HepG2 (cell line): ENCODE results near the gene CLDN7. TPM values are rescaled to one million over a fixed set of nuclear protein-coding genes. Genes with fewer than 3 reads are reported as not detected.

Source experiments
- CSRNP2 ChIP-seq: sonication (generic); formaldehyde crosslinking; conservative IDR thresholded peaks from 2 replicates; pipeline ENCODE4 v1.8.0; 2022; ENCODE audit warnings: low read depth, missing genetic modification reagents
- FOSL2 ChIP-seq: sonication (generic); formaldehyde crosslinking; IDR thresholded peaks from 2 replicates; pipeline ENCODE4 v1.4.0; 2020; ENCODE audit warnings: missing genetic modification reagents
- HOXA3 ChIP-seq: sonication (generic); formaldehyde crosslinking; IDR thresholded peaks from 2 replicates; pipeline ENCODE4 v1.5.0; 2020; ENCODE audit warnings: missing genetic modification reagents
- HOXA5 ChIP-seq: sonication (generic); formaldehyde crosslinking; IDR thresholded peaks from 2 replicates; pipeline ENCODE4 v1.4.0; 2020; ENCODE audit warnings: missing genetic modification reagents
- KLF12 ChIP-seq: sonication (generic); formaldehyde crosslinking; IDR thresholded peaks from 2 replicates; pipeline ENCODE4 v1.4.0; 2020; ENCODE audit warnings: missing genetic modification reagents, borderline replicate concordance
- NFIB ChIP-seq: sonication (generic); formaldehyde crosslinking; IDR thresholded peaks from 2 replicates; pipeline ENCODE4 v1.9.0; 2021; ENCODE audit warnings: missing genetic modification reagents, mild to moderate bottlenecking, borderline replicate concordance
- NFKB2 ChIP-seq: sonication (generic); formaldehyde crosslinking; IDR thresholded peaks from 2 replicates; pipeline ENCODE4 v1.4.0; 2020; ENCODE audit warnings: missing genetic modification reagents, borderline replicate concordance
- NR2F1 ChIP-seq, 2 experiments: fragments of 450-650 bp in 1 of 2; formaldehyde crosslinking in 1 of 2; IDR thresholded peaks; 2 replicates each; pipeline versions ENCODE4 v1.5.0 to v1.6.1; 2016 to 2020; ENCODE audit warnings: mild to moderate bottlenecking in 1 of 2, missing compliant biosample characterization in 1 of 2, missing genetic modification reagents in 1 of 2, moderate library complexity in 1 of 2
- ZBTB39 ChIP-seq: sonication (generic); formaldehyde crosslinking; IDR thresholded peaks from 2 replicates; pipeline ENCODE4 v1.5.0; 2020; ENCODE audit warnings: missing genetic modification reagents
- ZNF10 ChIP-seq: sonication (generic); formaldehyde crosslinking; IDR thresholded peaks from 2 replicates; pipeline ENCODE4 v1.4.0; 2020; ENCODE audit warnings: mild to moderate bottlenecking, low read depth, missing genetic modification reagents, borderline replicate concordance
- ZNF136 ChIP-seq: sonication (generic); formaldehyde crosslinking; IDR thresholded peaks from 2 replicates; pipeline ENCODE4 v1.8.1; 2022; ENCODE audit warnings: low read depth, mild to moderate bottlenecking, moderate library complexity, missing genetic modification reagents
- ZNF274 ChIP-seq: sonication (generic); formaldehyde crosslinking; IDR thresholded peaks from 2 replicates; pipeline ENCODE4 v1.5.1; 2020; ENCODE audit warnings: mild to moderate bottlenecking, missing genetic modification reagents
- ZNF282 ChIP-seq: fragments of 450-650 bp; IDR thresholded peaks from 2 replicates; pipeline ENCODE4 v1.6.1; 2018; ENCODE audit not compliant: partially characterized antibody
- ZNF550 ChIP-seq: sonication (generic); formaldehyde crosslinking; IDR thresholded peaks from 2 replicates; pipeline ENCODE4 v1.4.0; 2020; ENCODE audit warnings: mild to moderate bottlenecking, missing genetic modification reagents, borderline replicate concordance
- ZNF598 ChIP-seq: sonication (generic); formaldehyde crosslinking; IDR thresholded peaks from 2 replicates; pipeline ENCODE4 v1.5.1; 2020; ENCODE audit warnings: mild to moderate bottlenecking, missing genetic modification reagents, borderline replicate concordance
- polyA plus RNA-seq, 8 experiments: library from polyadenylated mRNA; depleted of rRNA in 3 of 8; stranded (reverse) in 7 of 8; unstranded in 1 of 8; fragments of >200 nt; fragmentation: Illumina TruSeq in 4 of 8; extraction: Trizol in 4 of 8; gene quantifications; 2 replicates each; pipeline versions ENCODE4 v1.2.1 to v1.2.3, GENCODE V29; 2011 to 2016; ENCODE audit warnings: low read depth in 4 of 8, missing spikeins in 1 of 8, mixed read lengths in 1 of 8; ENCODE audit not compliant: insufficient read depth in 1 of 8
- total RNA-seq, 5 experiments: library from RNA; depleted of rRNA; stranded (reverse); fragments of >200 nt; fragmentation: Illumina TruSeq; extraction: Trizol; gene quantifications; 2 replicates each; pipeline ENCODE4 v1.2.3, GENCODE V29; 2016; ENCODE audit warnings: low read depth in 1 of 5
- TF ChIP-seq, protein P1 (sequence below): IDR thresholded peaks from 2 replicates; pipeline ENCODE4 v1.6.1; 2016; ENCODE audit warnings: low read depth, missing genetic modification reagents, missing compliant biosample characterization
- TF ChIP-seq, protein P2 (sequence below): sonication (generic); formaldehyde crosslinking; IDR thresholded peaks from 2 replicates; pipeline ENCODE4 v1.5.0; 2020; ENCODE audit warnings: mild to moderate bottlenecking, missing genetic modification reagents

CLDN7 gene
- total and polyA plus RNA-seq, 2 of the 13 experiments (the other 11 are each of a cell fraction or from before 2014, with no cell fraction given) = not detected

DNA sequence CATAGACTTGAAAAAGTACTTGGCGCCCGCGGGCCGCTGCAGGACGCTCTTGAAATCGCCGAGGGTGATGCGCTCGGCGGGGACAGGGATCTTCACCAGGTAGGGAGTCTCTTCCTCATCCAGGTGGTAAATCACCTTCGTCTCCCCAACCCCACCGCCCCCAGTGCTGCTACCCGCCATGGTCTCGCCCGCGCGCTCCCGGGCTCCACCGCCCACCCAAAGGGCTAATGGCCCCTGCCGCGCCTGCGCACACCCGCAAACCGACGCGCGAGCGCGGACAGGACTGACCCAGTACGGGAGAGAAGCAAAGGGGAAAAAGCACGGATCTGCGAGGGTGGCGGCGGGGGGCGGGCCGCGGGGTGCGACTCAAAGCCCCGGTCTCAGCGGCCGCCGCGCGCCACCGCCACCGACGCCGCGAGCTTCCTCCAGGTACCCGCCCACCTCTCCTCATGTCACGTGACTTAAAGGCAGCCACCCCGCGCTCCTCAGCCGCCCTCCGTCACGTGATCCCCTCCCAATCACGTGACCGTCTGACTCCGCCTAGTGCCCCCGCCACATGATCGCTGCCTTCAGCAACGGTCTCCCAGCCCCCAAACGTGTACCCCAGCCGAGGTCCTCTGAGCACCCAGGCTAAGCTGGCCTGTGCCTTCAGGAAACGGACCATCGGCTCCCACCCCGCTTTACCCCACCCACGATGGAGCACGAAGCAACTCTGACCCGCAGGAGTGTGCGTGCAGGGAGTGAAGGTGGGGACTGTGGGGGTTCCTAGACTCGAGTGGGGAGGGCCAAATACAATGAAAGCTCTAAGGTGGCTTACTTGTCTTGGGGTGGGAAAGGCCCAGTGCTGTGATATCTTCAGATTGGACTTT is 28.0 kb downstream of the CLDN7 start, which contains the start of gene DVL2 (continued):
- TF ChIP-seq, protein P1, sequence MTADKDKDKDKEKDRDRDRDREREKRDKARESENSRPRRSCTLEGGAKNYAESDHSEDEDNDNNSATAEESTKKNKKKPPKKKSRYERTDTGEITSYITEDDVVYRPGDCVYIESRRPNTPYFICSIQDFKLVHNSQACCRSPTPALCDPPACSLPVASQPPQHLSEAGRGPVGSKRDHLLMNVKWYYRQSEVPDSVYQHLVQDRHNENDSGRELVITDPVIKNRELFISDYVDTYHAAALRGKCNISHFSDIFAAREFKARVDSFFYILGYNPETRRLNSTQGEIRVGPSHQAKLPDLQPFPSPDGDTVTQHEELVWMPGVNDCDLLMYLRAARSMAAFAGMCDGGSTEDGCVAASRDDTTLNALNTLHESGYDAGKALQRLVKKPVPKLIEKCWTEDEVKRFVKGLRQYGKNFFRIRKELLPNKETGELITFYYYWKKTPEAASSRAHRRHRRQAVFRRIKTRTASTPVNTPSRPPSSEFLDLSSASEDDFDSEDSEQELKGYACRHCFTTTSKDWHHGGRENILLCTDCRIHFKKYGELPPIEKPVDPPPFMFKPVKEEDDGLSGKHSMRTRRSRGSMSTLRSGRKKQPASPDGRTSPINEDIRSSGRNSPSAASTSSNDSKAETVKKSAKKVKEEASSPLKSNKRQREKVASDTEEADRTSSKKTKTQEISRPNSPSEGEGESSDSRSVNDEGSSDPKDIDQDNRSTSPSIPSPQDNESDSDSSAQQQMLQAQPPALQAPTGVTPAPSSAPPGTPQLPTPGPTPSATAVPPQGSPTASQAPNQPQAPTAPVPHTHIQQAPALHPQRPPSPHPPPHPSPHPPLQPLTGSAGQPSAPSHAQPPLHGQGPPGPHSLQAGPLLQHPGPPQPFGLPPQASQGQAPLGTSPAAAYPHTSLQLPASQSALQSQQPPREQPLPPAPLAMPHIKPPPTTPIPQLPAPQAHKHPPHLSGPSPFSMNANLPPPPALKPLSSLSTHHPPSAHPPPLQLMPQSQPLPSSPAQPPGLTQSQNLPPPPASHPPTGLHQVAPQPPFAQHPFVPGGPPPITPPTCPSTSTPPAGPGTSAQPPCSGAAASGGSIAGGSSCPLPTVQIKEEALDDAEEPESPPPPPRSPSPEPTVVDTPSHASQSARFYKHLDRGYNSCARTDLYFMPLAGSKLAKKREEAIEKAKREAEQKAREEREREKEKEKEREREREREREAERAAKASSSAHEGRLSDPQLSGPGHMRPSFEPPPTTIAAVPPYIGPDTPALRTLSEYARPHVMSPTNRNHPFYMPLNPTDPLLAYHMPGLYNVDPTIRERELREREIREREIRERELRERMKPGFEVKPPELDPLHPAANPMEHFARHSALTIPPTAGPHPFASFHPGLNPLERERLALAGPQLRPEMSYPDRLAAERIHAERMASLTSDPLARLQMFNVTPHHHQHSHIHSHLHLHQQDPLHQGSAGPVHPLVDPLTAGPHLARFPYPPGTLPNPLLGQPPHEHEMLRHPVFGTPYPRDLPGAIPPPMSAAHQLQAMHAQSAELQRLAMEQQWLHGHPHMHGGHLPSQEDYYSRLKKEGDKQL = no peak
- TF ChIP-seq ZNF282 (no peak), HOXA3 (CRISPR knock-in tag) (peak; percentile 86), FOSL2 (CRISPR knock-in tag) (peak; percentile 60), NFIB (CRISPR knock-in tag) (no peak), ZNF550 (no peak), NR2F1 (CRISPR knock-in tag; IDR thresholded peaks at IDR 0.05) (0 out of 4 replicates have a peak, but pooled peaks of 1 of the 2 experiments have one; percentile 28), NFKB2 (CRISPR knock-in tag) (peak; percentile 78; the same call in 1 of the 2 replicates), ZNF10 (CRISPR knock-in tag) (no peak), HOXA5 (peak; percentile 69; the same call in 1 of the 2 replicates), KLF12 (CRISPR knock-in tag) (peak; percentile 86), ZBTB39 (CRISPR knock-in tag) (no peak), ZNF598 (CRISPR knock-in tag) (0 out of 2 replicates have a peak, but pooled peaks have one; percentile 50), ZNF136 (CRISPR knock-in tag) (peak; percentile 84; the same call in 1 of the 2 replicates), CSRNP2 (no peak), ZNF274 (CRISPR knock-in tag) (peak; percentile 44; the same call in 1 of the 2 replicates)
- TF ChIP-seq, protein P2, sequence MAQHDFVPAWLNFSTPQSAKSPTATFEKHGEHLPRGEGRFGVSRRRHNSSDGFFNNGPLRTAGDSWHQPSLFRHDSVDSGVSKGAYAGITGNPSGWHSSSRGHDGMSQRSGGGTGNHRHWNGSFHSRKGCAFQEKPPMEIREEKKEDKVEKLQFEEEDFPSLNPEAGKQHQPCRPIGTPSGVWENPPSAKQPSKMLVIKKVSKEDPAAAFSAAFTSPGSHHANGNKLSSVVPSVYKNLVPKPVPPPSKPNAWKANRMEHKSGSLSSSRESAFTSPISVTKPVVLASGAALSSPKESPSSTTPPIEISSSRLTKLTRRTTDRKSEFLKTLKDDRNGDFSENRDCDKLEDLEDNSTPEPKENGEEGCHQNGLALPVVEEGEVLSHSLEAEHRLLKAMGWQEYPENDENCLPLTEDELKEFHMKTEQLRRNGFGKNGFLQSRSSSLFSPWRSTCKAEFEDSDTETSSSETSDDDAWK = no peak
